Measurements from ENCODE around the gene CCP110. TPM values are rescaled to one million over a fixed set of nuclear protein-coding genes. Genes with fewer than 3 reads are reported as not detected.

The CCP110 gene
- total and polyA plus RNA-seq, 8 donors, result 2.3 to 67.7 (median 7.6) TPM

DNA sequence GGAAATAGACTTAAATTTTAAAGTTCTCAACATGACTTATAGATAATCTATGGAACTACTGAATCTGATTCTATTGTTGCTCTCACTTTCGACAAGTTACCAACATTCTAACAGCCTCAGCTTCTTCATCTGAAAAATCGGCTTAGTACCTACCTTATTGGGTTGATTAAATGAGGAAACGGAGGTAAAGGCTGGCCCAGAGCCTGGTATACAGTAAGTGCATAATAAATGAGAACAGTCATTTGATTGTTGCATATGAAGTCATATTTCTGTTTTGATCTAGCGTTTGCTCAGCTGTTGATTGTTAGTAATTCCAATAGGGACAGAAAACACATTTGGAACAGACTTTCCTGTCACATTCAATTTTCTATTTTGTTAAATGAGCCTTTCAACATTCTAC, 36.3 kb downstream of the CCP110 start:
- peaks cover 0 to 6% (median 0%) of the 10 kb centered on the region in 4 donors for H3K9me3 ChIP-seq
- no peak overlapping the region for H3K27ac ChIP-seq
- H3K4me1 ChIP-seq, result peaks cover 5 to 20% (median 11%) of the 10 kb centered on the region in 4 donors
- WGBS, 5 donors, result 94 to 96% (median 95%) methylated on average over 4 of the region's 4 CpGs
- TF ChIP-seq POLR2A (IDR thresholded peaks at IDR 0.05) (no peak), POLR2AphosphoS5 (IDR thresholded peaks at IDR 0.05) (no peak)
- TF ChIP-seq, protein P1, sequence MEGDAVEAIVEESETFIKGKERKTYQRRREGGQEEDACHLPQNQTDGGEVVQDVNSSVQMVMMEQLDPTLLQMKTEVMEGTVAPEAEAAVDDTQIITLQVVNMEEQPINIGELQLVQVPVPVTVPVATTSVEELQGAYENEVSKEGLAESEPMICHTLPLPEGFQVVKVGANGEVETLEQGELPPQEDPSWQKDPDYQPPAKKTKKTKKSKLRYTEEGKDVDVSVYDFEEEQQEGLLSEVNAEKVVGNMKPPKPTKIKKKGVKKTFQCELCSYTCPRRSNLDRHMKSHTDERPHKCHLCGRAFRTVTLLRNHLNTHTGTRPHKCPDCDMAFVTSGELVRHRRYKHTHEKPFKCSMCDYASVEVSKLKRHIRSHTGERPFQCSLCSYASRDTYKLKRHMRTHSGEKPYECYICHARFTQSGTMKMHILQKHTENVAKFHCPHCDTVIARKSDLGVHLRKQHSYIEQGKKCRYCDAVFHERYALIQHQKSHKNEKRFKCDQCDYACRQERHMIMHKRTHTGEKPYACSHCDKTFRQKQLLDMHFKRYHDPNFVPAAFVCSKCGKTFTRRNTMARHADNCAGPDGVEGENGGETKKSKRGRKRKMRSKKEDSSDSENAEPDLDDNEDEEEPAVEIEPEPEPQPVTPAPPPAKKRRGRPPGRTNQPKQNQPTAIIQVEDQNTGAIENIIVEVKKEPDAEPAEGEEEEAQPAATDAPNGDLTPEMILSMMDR (IDR thresholded peaks at IDR 0.05), result no peak
- H3K27me3 ChIP-seq, result no peaks in the 10 kb centered on the region
- no peak for DNase-seq
- intact Hi-C loops (cut with DNase I; ENCODE audit: low total_unique reads), result no loop called here
- H3K36me3 ChIP-seq, result peaks cover 3 to 19% (median 8%) of the 10 kb centered on the region in 4 donors
- H3K4me3 ChIP-seq, result no peak overlapping the region

DNA sequence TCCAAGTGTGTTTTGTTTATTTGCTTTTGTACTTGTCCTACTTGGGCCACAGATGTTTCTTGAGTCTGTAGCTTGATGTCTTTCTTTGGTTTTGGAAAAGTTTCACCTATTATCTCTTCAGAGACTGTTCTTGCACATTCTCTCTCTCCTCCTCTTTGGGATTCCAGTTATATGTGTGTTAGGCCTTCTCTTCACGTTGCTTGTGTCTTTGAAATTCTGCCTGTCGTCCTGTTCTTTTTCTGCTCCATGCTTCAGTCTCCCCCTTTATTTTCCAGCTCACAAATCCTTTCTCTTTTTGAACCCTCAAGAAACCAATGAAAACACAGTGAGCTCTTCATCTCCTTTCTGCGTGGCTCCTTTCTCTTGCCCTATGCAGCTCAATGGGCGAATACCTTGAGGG, 39.6 kb downstream of the CCP110 start:
- H3K27ac ChIP-seq, result no peak overlapping the region
- H3K27me3 ChIP-seq, result no peaks in the 10 kb centered on the region
- peaks cover 16 to 52% (median 41%) of the 10 kb centered on the region in 4 donors for H3K36me3 ChIP-seq
- DNase-seq, result no peak
- H3K9me3 ChIP-seq, result peaks cover 0 to 6% (median 0%) of the 10 kb centered on the region in 4 donors
- TF ChIP-seq POLR2AphosphoS5 (IDR thresholded peaks at IDR 0.05) (no peak), EP300 (IDR thresholded peaks at IDR 0.05) (no peak), POLR2A (IDR thresholded peaks at IDR 0.05) (no peak)
- TF ChIP-seq, protein P1 (IDR thresholded peaks at IDR 0.05), result no peak
- no peaks in the 10 kb centered on the region for H3K4me1 ChIP-seq
- intact Hi-C loops (cut with DNase I; ENCODE audit: low total_unique reads), result no loop called here
- no peak overlapping the region for H3K4me3 ChIP-seq
- WGBS, 5 donors, result 88 to 98% (median 95%) methylated on average over 4 of the region's 4 CpGs

DNA sequence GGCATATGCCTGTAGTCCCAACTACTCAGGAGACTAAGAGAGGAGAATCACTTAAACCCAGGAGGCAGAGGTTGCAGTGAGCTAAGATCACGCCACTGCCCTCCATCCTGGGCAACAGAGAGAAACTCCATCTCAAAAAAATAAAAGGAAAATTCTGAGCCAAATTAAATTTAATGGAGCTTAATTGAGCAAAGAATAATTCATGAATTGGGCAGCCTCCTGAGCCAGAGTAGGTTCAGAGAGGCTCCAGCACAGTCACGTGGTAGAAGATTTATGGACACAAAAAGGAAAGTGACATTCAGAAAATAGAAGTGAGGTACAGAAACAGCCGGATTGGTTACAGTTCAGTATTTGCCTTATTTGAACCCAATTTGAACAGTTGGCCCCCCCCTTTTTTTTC, 42.6 kb downstream of the CCP110 start:
- DNase-seq, result no peak
- intact Hi-C loops (cut with DNase I; ENCODE audit: low total_unique reads), result no loop called here
- H3K4me1 ChIP-seq, result no peaks in the 10 kb centered on the region
- TF ChIP-seq EP300 (IDR thresholded peaks at IDR 0.05), result no peak
- TF ChIP-seq, protein P1 (IDR thresholded peaks at IDR 0.05), result no peak
- no peak overlapping the region for H3K4me3 ChIP-seq
- H3K9me3 ChIP-seq, result peaks cover 0 to 6% (median 0%) of the 10 kb centered on the region in 4 donors
- H3K27me3 ChIP-seq, result no peaks in the 10 kb centered on the region
- no peak overlapping the region for H3K27ac ChIP-seq
- 92 to 100% (median 96%) methylated on average over 3 of the region's 3 CpGs for WGBS, 5 donors
- H3K36me3 ChIP-seq, result peaks cover 35 to 82% (median 71%) of the 10 kb centered on the region in 4 donors

DNA sequence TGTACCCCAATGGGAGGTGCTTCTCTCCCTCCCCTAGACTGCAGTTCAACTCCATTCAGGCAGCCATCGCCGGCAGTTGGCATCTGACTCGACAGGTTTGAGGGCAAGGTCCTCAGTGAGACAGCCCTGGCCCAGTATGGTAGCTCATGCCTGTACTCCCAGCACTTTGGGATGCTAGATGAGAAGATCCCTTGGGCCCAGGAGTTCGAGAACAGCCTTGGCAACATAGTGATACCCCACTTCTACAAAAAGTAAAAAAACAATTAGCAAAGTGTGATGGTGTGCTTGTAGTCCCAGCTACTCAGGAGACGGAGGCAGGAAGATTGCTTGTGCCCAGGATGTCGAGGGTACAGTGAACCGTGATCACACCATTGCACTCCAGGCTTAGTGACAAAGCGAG, 43.8 kb downstream of the CCP110 start:
- no peak for DNase-seq

More for the DNA sequence above, 43.8 kb downstream of the CCP110 start:
- Histone ChIP-seq H3K27me3 (no peaks in the 10 kb centered on the region), H3K4me1 (no peaks in the 10 kb centered on the region), H3K4me3 (no peak overlapping the region), H3K27ac (no peak overlapping the region), H3K36me3 (peaks cover 38 to 94% (median 83%) of the 10 kb centered on the region in 4 donors), H3K9me3 (peaks cover 0 to 6% (median 0%) of the 10 kb centered on the region in 4 donors)
- WGBS, 5 donors, result 83 to 93% (median 87%) methylated on average over 8 of the region's 8 CpGs
- intact Hi-C loops (cut with DNase I; ENCODE audit: low total_unique reads), result no loop called here
- TF ChIP-seq EP300 (IDR thresholded peaks at IDR 0.05) (no peak), POLR2A (IDR thresholded peaks at IDR 0.05) (no peak)
- TF ChIP-seq, protein P1 (IDR thresholded peaks at IDR 0.05), result no peak

All from stomach (tissue), 9 donors.